ENCODE data around the gene SATB2. TPM values are rescaled to one million over a fixed set of nuclear protein-coding genes. Genes with fewer than 3 reads are reported as not detected.

SATB2 gene
- total RNA-seq, 4 donors from 2014 or later: 2.6 to 3.7 (median 3.3) TPM

GRCh38 chr2:199308567-199308966 lies 149.2 kb downstream of the SATB2 start:
- TF ChIP-seq, protein P1, sequence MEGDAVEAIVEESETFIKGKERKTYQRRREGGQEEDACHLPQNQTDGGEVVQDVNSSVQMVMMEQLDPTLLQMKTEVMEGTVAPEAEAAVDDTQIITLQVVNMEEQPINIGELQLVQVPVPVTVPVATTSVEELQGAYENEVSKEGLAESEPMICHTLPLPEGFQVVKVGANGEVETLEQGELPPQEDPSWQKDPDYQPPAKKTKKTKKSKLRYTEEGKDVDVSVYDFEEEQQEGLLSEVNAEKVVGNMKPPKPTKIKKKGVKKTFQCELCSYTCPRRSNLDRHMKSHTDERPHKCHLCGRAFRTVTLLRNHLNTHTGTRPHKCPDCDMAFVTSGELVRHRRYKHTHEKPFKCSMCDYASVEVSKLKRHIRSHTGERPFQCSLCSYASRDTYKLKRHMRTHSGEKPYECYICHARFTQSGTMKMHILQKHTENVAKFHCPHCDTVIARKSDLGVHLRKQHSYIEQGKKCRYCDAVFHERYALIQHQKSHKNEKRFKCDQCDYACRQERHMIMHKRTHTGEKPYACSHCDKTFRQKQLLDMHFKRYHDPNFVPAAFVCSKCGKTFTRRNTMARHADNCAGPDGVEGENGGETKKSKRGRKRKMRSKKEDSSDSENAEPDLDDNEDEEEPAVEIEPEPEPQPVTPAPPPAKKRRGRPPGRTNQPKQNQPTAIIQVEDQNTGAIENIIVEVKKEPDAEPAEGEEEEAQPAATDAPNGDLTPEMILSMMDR (IDR thresholded peaks at IDR 0.05): no peak
- no peak for TF ChIP-seq POLR2A (IDR thresholded peaks at IDR 0.05)
- DNase-seq (ENCODE audit: low spot score in 2 of 2): no peak
- intact Hi-C loops (cut with DNase I; ENCODE audit: low total_unique reads): no loop called here
- 91 to 94% methylated on average over 9 to 14 of the region's 14 CpGs for WGBS, 2 donors
- no peak overlapping the region for H3K4me3 ChIP-seq (ENCODE audit: low read depth, poor library complexity, severe bottlenecking)

DNA sequence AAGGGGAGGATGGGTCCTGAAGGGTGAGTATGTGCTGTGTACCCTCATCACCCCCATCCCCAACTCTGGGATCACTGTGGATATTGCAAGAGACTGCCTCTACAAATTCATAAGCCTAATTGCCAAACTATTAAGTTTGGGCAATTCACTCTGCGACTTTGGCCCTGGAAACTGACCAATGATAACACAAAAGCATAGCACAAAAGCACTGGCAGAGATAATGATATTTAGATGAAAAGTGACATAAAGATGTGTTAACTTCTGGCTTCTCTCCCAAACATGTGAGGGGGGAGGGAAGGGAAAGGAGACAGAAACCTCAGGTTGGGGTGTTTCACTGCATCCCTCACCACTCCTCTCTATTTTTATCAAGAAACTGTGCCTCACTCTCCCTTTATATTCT lies 150.3 kb downstream of the SATB2 start:
- intact Hi-C loops (cut with DNase I; ENCODE audit: low total_unique reads): no loop called here
- TF ChIP-seq, protein P1 (IDR thresholded peaks at IDR 0.05): no peak
- TF ChIP-seq POLR2A (IDR thresholded peaks at IDR 0.05): no peak
- 78 to 84% methylated on average over 1 of the region's 1 CpG for WGBS, 2 donors
- DNase-seq (ENCODE audit: low spot score in 2 of 2): no peak
- no peak overlapping the region for H3K4me3 ChIP-seq (ENCODE audit: low read depth, poor library complexity, severe bottlenecking)

DNA sequence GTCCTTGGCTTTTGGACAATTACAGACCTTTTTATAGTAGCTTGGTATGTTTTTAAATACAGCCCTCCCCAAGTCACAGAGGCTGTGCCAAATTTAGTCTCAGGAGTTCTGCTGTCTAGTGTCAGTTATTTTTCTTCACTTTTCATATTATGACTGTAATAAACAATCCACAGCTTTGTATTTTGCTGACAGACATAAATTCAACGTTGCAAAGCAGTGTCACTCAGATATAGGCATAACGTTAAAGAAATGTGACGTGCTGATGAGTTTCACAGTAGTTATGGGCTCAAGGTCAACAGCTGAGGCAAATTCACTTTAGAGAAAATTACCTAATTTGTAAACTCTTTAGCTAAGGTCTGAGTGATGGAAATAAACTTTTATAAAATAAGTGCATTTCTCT lies 151.6 kb downstream of the SATB2 start:
- no peak for DNase-seq (ENCODE audit: low spot score in 2 of 2)
- WGBS, 2 donors: 64 to 74% methylated on average over 3 of the region's 3 CpGs
- TF ChIP-seq, protein P1 (IDR thresholded peaks at IDR 0.05): no peak
- TF ChIP-seq POLR2A (IDR thresholded peaks at IDR 0.05): no peak

GRCh38 chr2:199303728-199304177 lies 154.0 kb downstream of the SATB2 start:
- WGBS, 2 donors: 76 to 77% methylated on average over 6 of the region's 6 CpGs
- H3K4me3 ChIP-seq (ENCODE audit: low read depth, poor library complexity, severe bottlenecking): no peak overlapping the region
- DNase-seq (ENCODE audit: low spot score in 2 of 2): no peak
- TF ChIP-seq POLR2A (IDR thresholded peaks at IDR 0.05): no peak
- TF ChIP-seq, protein P1 (IDR thresholded peaks at IDR 0.05): no peak
- intact Hi-C loops (cut with DNase I; ENCODE audit: low total_unique reads): no loop called here

More for the DNA sequence above, 151.6 kb downstream of the SATB2 start:
- intact Hi-C loops (cut with DNase I; ENCODE audit: low total_unique reads): no loop called here
- H3K4me3 ChIP-seq (ENCODE audit: low read depth, poor library complexity, severe bottlenecking): no peak overlapping the region

DNA sequence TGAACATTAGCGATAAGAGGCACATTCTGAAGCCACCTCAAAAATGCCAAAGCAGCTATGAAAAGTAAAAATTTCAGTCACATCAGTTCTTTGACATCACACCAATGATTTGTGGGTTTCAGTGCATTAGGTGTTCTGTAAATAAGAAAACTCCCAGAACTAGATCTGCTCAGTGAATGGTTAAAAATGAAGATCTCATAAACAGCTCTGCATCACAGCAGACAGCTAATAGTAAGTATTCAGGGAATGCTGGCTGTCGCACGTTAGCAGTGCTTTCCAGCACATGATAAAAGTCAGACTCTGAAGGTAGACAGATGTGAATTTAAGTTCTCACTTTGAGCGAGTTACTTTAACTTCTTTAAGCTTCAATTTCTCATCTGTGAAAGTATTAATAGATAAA lies 154.9 kb downstream of the SATB2 start:
- no peak for TF ChIP-seq POLR2A (IDR thresholded peaks at IDR 0.05)
- no peak for DNase-seq (ENCODE audit: low spot score in 2 of 2)
- no peak overlapping the region for H3K4me3 ChIP-seq (ENCODE audit: low read depth, poor library complexity, severe bottlenecking)
- intact Hi-C loops (cut with DNase I; ENCODE audit: low total_unique reads): no loop called here
- 68 to 74% methylated on average over 4 of the region's 4 CpGs for WGBS, 2 donors

GRCh38 chr2:199288424-199288823 lies 169.3 kb downstream of the SATB2 start:
- intact Hi-C loops (cut with DNase I; ENCODE audit: low total_unique reads): no loop called here
- TF ChIP-seq, protein P1 (IDR thresholded peaks at IDR 0.05): no peak
- TF ChIP-seq POLR2A (IDR thresholded peaks at IDR 0.05): no peak
- DNase-seq (ENCODE audit: low spot score in 2 of 2): no peak
- no peak overlapping the region for H3K4me3 ChIP-seq (ENCODE audit: low read depth, poor library complexity, severe bottlenecking)

All from lower leg skin (tissue), 4 donors.